Mammary epithelial cell (primary cell): ENCODE results near the gene ADGRG7.

Experiments
- CTCF ChIP-seq, 2 donors: IDR thresholded peaks in 1 of 2; conservative IDR thresholded peaks in 1 of 2; 2 replicates each; pipeline ENCODE4 v1.5.1; 2011 to 2012; ENCODE audit warnings: inconsistent platforms in 2 of 2, low read length in 2 of 2, mild to moderate bottlenecking in 2 of 2, control low read depth in 1 of 2, low read depth in 1 of 2; ENCODE audit not compliant: insufficient read depth in 1 of 2; ENCODE audit errors: extremely low read depth in 1 of 2
- EZH2 ChIP-seq: IDR thresholded peaks from 2 replicates; pipeline ENCODE4 v1.6.1; 2012; ENCODE audit warnings: low read length, inconsistent platforms, borderline replicate concordance

GRCh38 chr3:100577382-100578008 lies 31.9 kb upstream of the ADGRG7 start:
- TF ChIP-seq CTCF (conservative IDR thresholded peaks at IDR 0.05 in 1 of 2, IDR thresholded peaks at IDR 0.05 in 1 of 2; ENCODE audit: extremely low read depth in 1 of 2, insufficient read depth in 1 of 2, low read depth in 1 of 2, low read length in 2 of 2) (no peak), EZH2 (no peak)
